CD4-positive, alpha-beta T cell treated with Interleukin-6 for 4 hours (primary cell): ENCODE data around the gene EFL1.
"Not testable (repeated sequence)": the region's sequence is repeated elsewhere in the genome, so short reads cannot be mapped to it uniquely, and the experiment has no call there.

Source experiments
- DNase-seq: peaks from one replicate; pipeline ENCODE4 v3.0.0-alpha.2; 2020; ENCODE audit warnings: mixed read lengths

The EFL1 gene

GRCh38 chr15:82262422-82263026 is at the start of gene EFL1, which contains the start of gene SAXO2:
TSS of gene EFL1 (minus strand) at chr15:82262734. CDS start at chr15:82261778, 956 bp downstream.
TSS of gene SAXO2 (plus strand) at chr15:82262818. CDS start at chr15:82262880, 62 bp downstream.
- peak; percentile 89 for DNase-seq

GRCh38 chr15:82311321-82311720 is 48.8 kb upstream of the EFL1 start:
- DNase-seq: not testable (repeated sequence)

- no peak for DNase-seq
Observed at GRCh38 chr15:82309802-82310201, 47.3 kb upstream of the EFL1 start.

GRCh38 chr15:82307714-82308081 is 45.2 kb upstream of the EFL1 start:
- DNase-seq: no peak

GRCh38 chr15:82306791-82307713 is 44.5 kb upstream of the EFL1 start:
- no peak for DNase-seq

- DNase-seq: no peak
Observed at GRCh38 chr15:82305621-82306048, 43.1 kb upstream of the EFL1 start.

GRCh38 chr15:82304778-82305090 is 42.2 kb upstream of the EFL1 start:
- no peak for DNase-seq

GRCh38 chr15:82303956-82304777 is 41.6 kb upstream of the EFL1 start:
- no peak for DNase-seq

- DNase-seq: no peak
Observed at GRCh38 chr15:82301296-82302016, 38.9 kb upstream of the EFL1 start.

- no peak for DNase-seq
Observed at GRCh38 chr15:82300883-82301282, 38.3 kb upstream of the EFL1 start.

- DNase-seq: not testable (repeated sequence)
Observed at GRCh38 chr15:82300326-82300725, 37.8 kb upstream of the EFL1 start.

- not testable (repeated sequence) for DNase-seq
Observed at GRCh38 chr15:82299511-82299914, 37.0 kb upstream of the EFL1 start.

GRCh38 chr15:82298520-82298919 is 36.0 kb upstream of the EFL1 start:
- peak; percentile 82 for DNase-seq

GRCh38 chr15:82298032-82298431 is 35.5 kb upstream of the EFL1 start:
- no peak for DNase-seq

- no peak for DNase-seq
Observed at GRCh38 chr15:82297546-82297945, 35.0 kb upstream of the EFL1 start.

- no peak for DNase-seq
Observed at GRCh38 chr15:82294061-82294690, 31.6 kb upstream of the EFL1 start.

GRCh38 chr15:82292271-82292670 is 29.7 kb upstream of the EFL1 start:
- no peak for DNase-seq

- DNase-seq: not testable (repeated sequence)
Observed at GRCh38 chr15:82288202-82288601, 25.7 kb upstream of the EFL1 start.

GRCh38 chr15:82286475-82286874 is 23.9 kb upstream of the EFL1 start:
- DNase-seq: not testable (repeated sequence)

- not testable (repeated sequence) for DNase-seq
Observed at GRCh38 chr15:82284381-82284780, 21.8 kb upstream of the EFL1 start.

- DNase-seq: not testable (repeated sequence)
Observed at GRCh38 chr15:82282386-82282785, 19.9 kb upstream of the EFL1 start.

- DNase-seq: not testable (repeated sequence)
Observed at GRCh38 chr15:82281276-82281675, 18.7 kb upstream of the EFL1 start.
